ENCODE measurements around the gene CFAP221. TPM values are rescaled to one million over a fixed set of nuclear protein-coding genes. Genes with fewer than 3 reads are reported as not detected.

The CFAP221 gene
- total RNA-seq, 1 experiment from 2014 or later, result not detected

DNA sequence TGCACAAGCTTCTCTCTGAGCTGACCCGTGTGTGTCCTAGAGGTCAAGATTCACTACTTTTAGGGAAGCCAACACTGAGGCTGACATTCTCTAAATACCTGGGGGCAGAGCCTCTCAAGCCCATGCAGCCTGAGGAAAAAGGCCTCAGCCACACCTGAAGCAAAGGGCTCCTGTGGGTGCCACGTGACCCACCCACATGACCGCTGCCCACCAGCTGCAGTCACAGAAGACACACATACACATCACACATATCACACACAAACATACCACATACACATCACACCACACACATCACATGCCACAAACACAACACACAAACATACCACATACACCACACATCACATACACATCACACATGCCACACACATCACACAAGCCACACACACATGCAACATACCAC, 149.3 kb downstream of the CFAP221 start:
- Histone ChIP-seq H3K9me2 (ENCODE audit: insufficient read depth) (no peaks in the 10 kb centered on the region), H3K4me2 (no peak overlapping the region), H4K20me1 (ENCODE audit: insufficient read depth) (no peaks in the 10 kb centered on the region), H3F3A (ENCODE audit: insufficient read depth, low read depth) (no peaks in the 10 kb centered on the region), H3K27ac (no peak overlapping the region), H3K9me3 (ENCODE audit: insufficient read depth, low read depth) (no peaks in the 10 kb centered on the region), H3K36me3 (ENCODE audit: low read depth) (no peaks in the 10 kb centered on the region), H3K4me3 (no peak overlapping the region), H3K27me3 (ENCODE audit: insufficient read depth, low read depth) (no peaks in the 10 kb centered on the region), H3K79me2 (ENCODE audit: low read depth) (no peaks in the 10 kb centered on the region), H3K4me1 (replicated peaks; ENCODE audit: insufficient read depth) (no peaks in the 10 kb centered on the region), H2AFZ (no peak overlapping the region)
- intact Hi-C loops (cut with micrococcal nuclease; ENCODE audit: unreplicated experiment), result no loop called here
- ChIA-PET CTCF (no interaction called here), POLR2A (ENCODE audit: unreplicated experiment) (no interaction called here)
- TF ChIP-seq EZH2 (IDR thresholded peaks at IDR 0.05; ENCODE audit: low read depth), result no peak
- TF ChIP-seq CTCF (conservative IDR thresholded peaks at IDR 0.05), result no peak
- no TSS peak for BruUV-seq (replicated peaks)
- DNase-seq, result no peak

GRCh38 chr2:119693967-119694366, 149.7 kb downstream of the CFAP221 start:
- Histone ChIP-seq H3F3A (ENCODE audit: insufficient read depth, low read depth) (no peaks in the 10 kb centered on the region), H3K4me2 (no peak overlapping the region), H3K79me2 (ENCODE audit: low read depth) (no peaks in the 10 kb centered on the region), H3K36me3 (ENCODE audit: low read depth) (no peaks in the 10 kb centered on the region), H3K4me3 (no peak overlapping the region), H3K4me1 (replicated peaks; ENCODE audit: insufficient read depth) (no peaks in the 10 kb centered on the region), H2AFZ (no peak overlapping the region), H4K20me1 (ENCODE audit: insufficient read depth) (no peaks in the 10 kb centered on the region), H3K27ac (no peak overlapping the region), H3K27me3 (ENCODE audit: insufficient read depth, low read depth) (no peaks in the 10 kb centered on the region), H3K9me3 (ENCODE audit: insufficient read depth, low read depth) (no peaks in the 10 kb centered on the region), H3K9me2 (ENCODE audit: insufficient read depth) (no peaks in the 10 kb centered on the region)
- BruUV-seq (replicated peaks), result no TSS peak
- POLR2A ChIA-PET (ENCODE audit: unreplicated experiment), result no interaction called here
- DNase-seq, result no peak
- CTCF ChIA-PET, result no interaction called here
- TF ChIP-seq CTCF (conservative IDR thresholded peaks at IDR 0.05), result no peak
- no peak for TF ChIP-seq EZH2 (IDR thresholded peaks at IDR 0.05; ENCODE audit: low read depth)
- intact Hi-C loops (cut with micrococcal nuclease; ENCODE audit: unreplicated experiment), result no loop called here

DNA sequence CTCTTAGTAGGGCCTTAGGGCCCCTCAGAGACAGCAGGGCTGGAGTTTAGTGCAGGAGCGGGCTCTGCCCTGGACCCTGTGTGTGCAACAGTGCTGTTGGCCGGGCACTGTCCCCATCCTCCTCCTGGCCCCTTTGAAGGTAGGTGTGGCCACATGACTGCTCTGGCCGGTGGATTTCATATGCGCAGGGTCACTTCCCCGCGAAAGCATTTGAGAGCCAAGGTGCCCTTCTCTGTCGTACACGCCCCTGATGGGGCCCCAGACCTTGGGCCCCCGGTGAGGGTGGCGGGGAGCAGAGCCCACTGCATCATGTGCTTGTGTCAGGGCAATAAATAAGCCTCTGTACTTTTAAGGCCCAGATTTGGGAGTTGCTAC, 150.2 kb downstream of the CFAP221 start:
- CTCF ChIA-PET, result no interaction called here
- no peaks in the 10 kb centered on the region for H4K20me1 ChIP-seq (ENCODE audit: insufficient read depth)
- no peak overlapping the region for H3K4me3 ChIP-seq
- no peak overlapping the region for H3K4me2 ChIP-seq
- no peaks in the 10 kb centered on the region for H3K9me2 ChIP-seq (ENCODE audit: insufficient read depth)
- no peaks in the 10 kb centered on the region for H3K9me3 ChIP-seq (ENCODE audit: insufficient read depth, low read depth)
- no peak overlapping the region for H3K27ac ChIP-seq
- no peaks in the 10 kb centered on the region for H3K27me3 ChIP-seq (ENCODE audit: insufficient read depth, low read depth)
- no peak for DNase-seq
- intact Hi-C loops (cut with micrococcal nuclease; ENCODE audit: unreplicated experiment), result no loop called here
- no peak overlapping the region for H2AFZ ChIP-seq
- no peaks in the 10 kb centered on the region for H3K4me1 ChIP-seq (replicated peaks; ENCODE audit: insufficient read depth)
- no TSS peak for BruUV-seq (replicated peaks)
- no peaks in the 10 kb centered on the region for H3K36me3 ChIP-seq (ENCODE audit: low read depth)
- no peak for TF ChIP-seq EZH2 (IDR thresholded peaks at IDR 0.05; ENCODE audit: low read depth)
- TF ChIP-seq CTCF (conservative IDR thresholded peaks at IDR 0.05), result no peak
- H3F3A ChIP-seq (ENCODE audit: insufficient read depth, low read depth), result no peaks in the 10 kb centered on the region
- POLR2A ChIA-PET (ENCODE audit: unreplicated experiment), result no interaction called here
- no peaks in the 10 kb centered on the region for H3K79me2 ChIP-seq (ENCODE audit: low read depth)

Data from PC-9 (cell line).